Right lobe of liver (tissue), 4 donors: ENCODE measurements around the gene OR1K1.

ENCODE experiments used
- CTCF ChIP-seq, 4 donors: fragments of 200-600 bp in 3 of 4; fragments of 450-650 bp in 1 of 4; IDR thresholded peaks; one replicate each; pipeline versions ENCODE4 v1.5.1 to v1.8.0; 2016 to 2022; ENCODE audit warnings: antibody characterized with exemption in 4 of 4, mild to moderate bottlenecking in 2 of 4
- POLR2A ChIP-seq: fragments of 450-650 bp; IDR thresholded peaks from one replicate; pipeline ENCODE4 v1.6.1; 2017; ENCODE audit warnings: antibody characterized with exemption, mild to moderate bottlenecking
- donor health status: DM: no; HTN: no; CAD: no.
- donor health status: DM: no; HTN: no; CAD: no.
- donor health status: DM: no; HTN: yes; CAD: no.

GRCh38 chr9:122791872-122792669 lies 7.9 kb upstream of the OR1K1 start:
- TF ChIP-seq POLR2A (no peak), CTCF (IDR thresholded peaks at IDR 0.05) (no peak)
